ENCODE data around the gene CRISP1. TPM values are rescaled to one million over a fixed set of nuclear protein-coding genes. Genes with fewer than 3 reads are reported as not detected.
A peak's percentile ranks its signal among the peaks of the same experiment; 100 is the strongest.
"Not testable (repeated sequence)": the region's sequence is repeated elsewhere in the genome, so short reads cannot be mapped to it uniquely, and the experiment has no call there.

The CRISP1 gene
- total RNA-seq, 2 donors from 2014 or later = not detected

- no peaks in the 10 kb centered on the region for H3K36me3 Mint-ChIP-seq
- ATAC-seq = no peak
- H3K27ac Mint-ChIP-seq = no peak overlapping the region
- no peak for DNase-seq (ENCODE audit: low spot score in 2 of 2)
- H3K9me3 Mint-ChIP-seq = no peaks in the 10 kb centered on the region
Observed at GRCh38 chr6:49852975-49853374, 13.4 kb downstream of the CRISP1 start.

GRCh38 chr6:49849213-49849907 is 17.0 kb downstream of the CRISP1 start:
- H3K9me3 Mint-ChIP-seq = no peaks in the 10 kb centered on the region
- peak; percentile 29 to 66 for ATAC-seq
- H3K27ac Mint-ChIP-seq = no peak overlapping the region
- DNase-seq (ENCODE audit: low spot score in 2 of 2) = no peak
- H3K36me3 Mint-ChIP-seq = no peaks in the 10 kb centered on the region

- no peaks in the 10 kb centered on the region for H3K36me3 Mint-ChIP-seq
- H3K27ac Mint-ChIP-seq = no peak overlapping the region
- no peak for ATAC-seq
Observed at GRCh38 chr6:49847673-49848072, 18.7 kb downstream of the CRISP1 start.

GRCh38 chr6:49847014-49847413 is 19.3 kb downstream of the CRISP1 start:
- H3K9me3 Mint-ChIP-seq = no peaks in the 10 kb centered on the region
- H3K36me3 Mint-ChIP-seq = no peaks in the 10 kb centered on the region
- DNase-seq (ENCODE audit: low spot score in 2 of 2) (no peak), ATAC-seq (no peak)
- no peak overlapping the region for H3K27ac Mint-ChIP-seq

More at GRCh38 chr6:49847673-49848072, 18.7 kb downstream of the CRISP1 start:
- no peaks in the 10 kb centered on the region for H3K9me3 Mint-ChIP-seq
- DNase-seq (ENCODE audit: low spot score in 2 of 2) = no peak

- H3K27ac Mint-ChIP-seq = no peak overlapping the region
- ATAC-seq = no peak
- no peaks in the 10 kb centered on the region for H3K9me3 Mint-ChIP-seq
- no peak for DNase-seq (ENCODE audit: low spot score in 2 of 2)
- no peaks in the 10 kb centered on the region for H3K36me3 Mint-ChIP-seq
Observed at GRCh38 chr6:49841424-49841823, 24.9 kb downstream of the CRISP1 start.

- DNase-seq (ENCODE audit: low spot score in 2 of 2) (no peak), ATAC-seq (no peak)
- H3K36me3 Mint-ChIP-seq = no peaks in the 10 kb centered on the region
- H3K27ac Mint-ChIP-seq = no peak overlapping the region
- H3K9me3 Mint-ChIP-seq = no peaks in the 10 kb centered on the region
Observed at GRCh38 chr6:49839957-49840356, 26.4 kb downstream of the CRISP1 start.

GRCh38 chr6:49839162-49839561 is 27.2 kb downstream of the CRISP1 start:
- DNase-seq (ENCODE audit: low spot score in 2 of 2) (no peak), ATAC-seq (no peak)
- Mint-ChIP-seq H3K27ac (no peak overlapping the region), H3K9me3 (no peaks in the 10 kb centered on the region), H3K36me3 (no peaks in the 10 kb centered on the region)

GRCh38 chr6:49835140-49835539 is 31.2 kb downstream of the CRISP1 start:
- Mint-ChIP-seq H3K27ac (no peak overlapping the region), H3K36me3 (no peaks in the 10 kb centered on the region), H3K9me3 (no peaks in the 10 kb centered on the region)
- DNase-seq (ENCODE audit: low spot score in 2 of 2) = no peak
- no peak for ATAC-seq

GRCh38 chr6:49833386-49833785 is 32.9 kb downstream of the CRISP1 start:
- DNase-seq (ENCODE audit: low spot score in 2 of 2) = no peak
- ATAC-seq = no peak
- no peaks in the 10 kb centered on the region for H3K36me3 Mint-ChIP-seq
- no peak overlapping the region for H3K27ac Mint-ChIP-seq
- no peaks in the 10 kb centered on the region for H3K9me3 Mint-ChIP-seq

- no peak overlapping the region for H3K27ac Mint-ChIP-seq
- no peaks in the 10 kb centered on the region for H3K9me3 Mint-ChIP-seq
- H3K36me3 Mint-ChIP-seq = no peaks in the 10 kb centered on the region
- ATAC-seq = no peak
- DNase-seq (ENCODE audit: low spot score in 2 of 2) = no peak
Observed at GRCh38 chr6:49826743-49827406, 39.5 kb downstream of the CRISP1 start.

GRCh38 chr6:49815166-49815565 is 51.2 kb downstream of the CRISP1 start:
- H3K9me3 Mint-ChIP-seq = peaks cover 0 to 3% of the 10 kb centered on the region in 2 donors
- ATAC-seq = no peak
- no peak overlapping the region for H3K27ac Mint-ChIP-seq
- H3K36me3 Mint-ChIP-seq = no peaks in the 10 kb centered on the region
- no peak for DNase-seq (ENCODE audit: low spot score in 2 of 2)

GRCh38 chr6:49813248-49813647 is 53.1 kb downstream of the CRISP1 start:
- ATAC-seq = no peak
- Mint-ChIP-seq H3K9me3 (peaks cover 3 to 10% of the 10 kb centered on the region in 2 donors), H3K27ac (no peak overlapping the region), H3K36me3 (no peaks in the 10 kb centered on the region)
- no peak for DNase-seq (ENCODE audit: low spot score in 2 of 2)

- no peak overlapping the region for H3K27ac Mint-ChIP-seq
- H3K36me3 Mint-ChIP-seq = no peaks in the 10 kb centered on the region
- peaks cover 13 to 20% of the 10 kb centered on the region in 2 donors for H3K9me3 Mint-ChIP-seq
- ATAC-seq (no peak), DNase-seq (ENCODE audit: low spot score in 2 of 2) (no peak)
Observed at GRCh38 chr6:49806145-49806544, 60.2 kb downstream of the CRISP1 start.

GRCh38 chr6:49805246-49805645 is 61.1 kb downstream of the CRISP1 start:
- DNase-seq (ENCODE audit: low spot score in 2 of 2) (no peak), ATAC-seq (no peak)
- no peak overlapping the region for H3K27ac Mint-ChIP-seq
- no peaks in the 10 kb centered on the region for H3K36me3 Mint-ChIP-seq
- peaks cover 10 to 20% of the 10 kb centered on the region in 2 donors for H3K9me3 Mint-ChIP-seq

- Mint-ChIP-seq H3K36me3 (no peaks in the 10 kb centered on the region), H3K9me3 (peaks cover 5 to 7% of the 10 kb centered on the region in 2 donors), H3K27ac (no peak overlapping the region)
- DNase-seq (ENCODE audit: low spot score in 2 of 2) (no peak), ATAC-seq (no peak)
Observed at GRCh38 chr6:49801525-49801924, 64.8 kb downstream of the CRISP1 start.

GRCh38 chr6:49799090-49799489 is 67.2 kb downstream of the CRISP1 start:
- Mint-ChIP-seq H3K27ac (no peak overlapping the region), H3K36me3 (no peaks in the 10 kb centered on the region), H3K9me3 (no peaks in the 10 kb centered on the region)
- DNase-seq (ENCODE audit: low spot score in 2 of 2) (no peak), ATAC-seq (no peak)

- not testable (repeated sequence) for H3K9me3 Mint-ChIP-seq; ATAC-seq; DNase-seq (ENCODE audit: low spot score in 2 of 2); H3K36me3 Mint-ChIP-seq; H3K27ac Mint-ChIP-seq
Observed at GRCh38 chr6:49796842-49797455, 69.4 kb downstream of the CRISP1 start.

GRCh38 chr6:49790341-49790740 is 76.0 kb downstream of the CRISP1 start:
- Mint-ChIP-seq H3K36me3 (no peaks in the 10 kb centered on the region), H3K9me3 (peaks cover 0 to 5% of the 10 kb centered on the region in 2 donors), H3K27ac (no peak overlapping the region)
- no peak for ATAC-seq
- no peak for DNase-seq (ENCODE audit: low spot score in 2 of 2)

All from activated naive CD4-positive, alpha-beta T cell treated with anti-CD3 and anti-CD28 coated beads, Interleukin-2, amount 50 U/mL, for 72 hours (primary cell).